ENCODE measurements around the gene ABHD2. TPM values are rescaled to one million over a fixed set of nuclear protein-coding genes. Genes with fewer than 3 reads are reported as not detected.
"Not testable (repeated sequence)": the region's sequence is repeated elsewhere in the genome, so short reads cannot be mapped to it uniquely, and the experiment has no call there.

The ABHD2 gene
- total RNA-seq, 1 donor from 2014 or later = 76.6 TPM

- peaks cover 20% of the 10 kb centered on the region for H3K36me3 Mint-ChIP-seq (ENCODE audit: low read depth)
- no peaks in the 10 kb centered on the region for H3K27me3 Mint-ChIP-seq
- no peak overlapping the region for H3K4me3 Mint-ChIP-seq
- H3K4me1 Mint-ChIP-seq = peaks cover 10% of the 10 kb centered on the region
- intact Hi-C loops (cut with micrococcal nuclease) = no loop called here
- no peak for DNase-seq
- H3K9me3 Mint-ChIP-seq = no peaks in the 10 kb centered on the region
- no peak overlapping the region for H3K27ac Mint-ChIP-seq
These were observed 24.2 kb downstream of the ABHD2 start for GRCh38 chr15:89112341-89112971.

- no peaks in the 10 kb centered on the region for H3K27me3 Mint-ChIP-seq
- H3K4me1 Mint-ChIP-seq = peaks cover 7% of the 10 kb centered on the region
- intact Hi-C loops (cut with micrococcal nuclease) = no loop called here
- DNase-seq = no peak
- no peak overlapping the region for H3K27ac Mint-ChIP-seq
- H3K36me3 Mint-ChIP-seq (ENCODE audit: low read depth) = peaks cover 23% of the 10 kb centered on the region
- no peak overlapping the region for H3K4me3 Mint-ChIP-seq
- no peaks in the 10 kb centered on the region for H3K9me3 Mint-ChIP-seq
These were observed 25.2 kb downstream of the ABHD2 start for GRCh38 chr15:89113296-89114024.

GRCh38 chr15:89114990-89115389 is 26.7 kb downstream of the ABHD2 start:
- no peaks in the 10 kb centered on the region for H3K27me3 Mint-ChIP-seq
- H3K4me1 Mint-ChIP-seq = peaks cover 15% of the 10 kb centered on the region
- DNase-seq = no peak
- H3K9me3 Mint-ChIP-seq = no peaks in the 10 kb centered on the region
- intact Hi-C loops (cut with micrococcal nuclease) = no loop called here
- peaks cover 36% of the 10 kb centered on the region for H3K36me3 Mint-ChIP-seq (ENCODE audit: low read depth)
- H3K27ac Mint-ChIP-seq = peak overlapping the region; percentile 75
- no peak overlapping the region for H3K4me3 Mint-ChIP-seq

- Mint-ChIP-seq H3K27me3 (no peaks in the 10 kb centered on the region), H3K4me3 (no peak overlapping the region), H3K9me3 (no peaks in the 10 kb centered on the region), H3K36me3 (ENCODE audit: low read depth) (peaks cover 38% of the 10 kb centered on the region), H3K4me1 (peaks cover 15% of the 10 kb centered on the region), H3K27ac (no peak overlapping the region)
- intact Hi-C loops (cut with micrococcal nuclease) = no loop called here
- no peak for DNase-seq
These were observed 27.3 kb downstream of the ABHD2 start for GRCh38 chr15:89115547-89115946.

- H3K4me1 Mint-ChIP-seq = peaks cover 15% of the 10 kb centered on the region
- no peak for DNase-seq
- H3K9me3 Mint-ChIP-seq = no peaks in the 10 kb centered on the region
- intact Hi-C loops (cut with micrococcal nuclease) = no loop called here
- H3K27ac Mint-ChIP-seq = no peak overlapping the region
- H3K27me3 Mint-ChIP-seq = no peaks in the 10 kb centered on the region
- no peak overlapping the region for H3K4me3 Mint-ChIP-seq
- H3K36me3 Mint-ChIP-seq (ENCODE audit: low read depth) = peaks cover 43% of the 10 kb centered on the region
These were observed 28.1 kb downstream of the ABHD2 start for GRCh38 chr15:89116404-89116803.

- H3K4me1 Mint-ChIP-seq = peaks cover 10% of the 10 kb centered on the region
- H3K36me3 Mint-ChIP-seq (ENCODE audit: low read depth) = peaks cover 48% of the 10 kb centered on the region
- intact Hi-C loops (cut with micrococcal nuclease) = no loop called here
- H3K27ac Mint-ChIP-seq = no peak overlapping the region
- H3K9me3 Mint-ChIP-seq = no peaks in the 10 kb centered on the region
- H3K4me3 Mint-ChIP-seq = no peak overlapping the region
- no peaks in the 10 kb centered on the region for H3K27me3 Mint-ChIP-seq
- no peak for DNase-seq
These were observed 29.5 kb downstream of the ABHD2 start for GRCh38 chr15:89117790-89118189.

GRCh38 chr15:89118481-89118989 is 30.3 kb downstream of the ABHD2 start:
- Mint-ChIP-seq H3K4me1 (peaks cover 8% of the 10 kb centered on the region), H3K4me3 (no peak overlapping the region), H3K9me3 (no peaks in the 10 kb centered on the region), H3K36me3 (ENCODE audit: low read depth) (peaks cover 47% of the 10 kb centered on the region), H3K27ac (no peak overlapping the region), H3K27me3 (no peaks in the 10 kb centered on the region)
- intact Hi-C loops (cut with micrococcal nuclease) = no loop called here
- DNase-seq = no peak

- peaks cover 45% of the 10 kb centered on the region for H3K36me3 Mint-ChIP-seq (ENCODE audit: low read depth)
- intact Hi-C loops (cut with micrococcal nuclease) = no loop called here
- no peak overlapping the region for H3K4me3 Mint-ChIP-seq
- peaks cover 8% of the 10 kb centered on the region for H3K4me1 Mint-ChIP-seq
- H3K9me3 Mint-ChIP-seq = no peaks in the 10 kb centered on the region
- H3K27ac Mint-ChIP-seq = peak overlapping the region; percentile 0
- no peak for DNase-seq
- H3K27me3 Mint-ChIP-seq = no peaks in the 10 kb centered on the region
These were observed 31.5 kb downstream of the ABHD2 start for GRCh38 chr15:89119489-89120478.

GRCh38 chr15:89120479-89121000 is 32.3 kb downstream of the ABHD2 start:
- H3K4me3 Mint-ChIP-seq; H3K4me1 Mint-ChIP-seq; DNase-seq; H3K27me3 Mint-ChIP-seq; intact Hi-C loops (cut with micrococcal nuclease); H3K9me3 Mint-ChIP-seq; H3K27ac Mint-ChIP-seq: not testable (repeated sequence)
- H3K36me3 Mint-ChIP-seq (ENCODE audit: low read depth) = peaks cover 46% of the 10 kb centered on the region

- no peak for DNase-seq
- intact Hi-C loops (cut with micrococcal nuclease) = no loop called here
- no peak overlapping the region for H3K27ac Mint-ChIP-seq
- H3K4me3 Mint-ChIP-seq = no peak overlapping the region
- no peaks in the 10 kb centered on the region for H3K27me3 Mint-ChIP-seq
- H3K36me3 Mint-ChIP-seq (ENCODE audit: low read depth) = peaks cover 50% of the 10 kb centered on the region
- no peaks in the 10 kb centered on the region for H3K9me3 Mint-ChIP-seq
- H3K4me1 Mint-ChIP-seq = peaks cover 11% of the 10 kb centered on the region
These were observed 33.2 kb downstream of the ABHD2 start for GRCh38 chr15:89121414-89121813.

- peaks cover 11% of the 10 kb centered on the region for H3K4me1 Mint-ChIP-seq
- H3K36me3 Mint-ChIP-seq (ENCODE audit: low read depth) = peaks cover 45% of the 10 kb centered on the region
- no peak overlapping the region for H3K4me3 Mint-ChIP-seq
- H3K9me3 Mint-ChIP-seq = no peaks in the 10 kb centered on the region
- H3K27me3 Mint-ChIP-seq = no peaks in the 10 kb centered on the region
- no peak for DNase-seq
- H3K27ac Mint-ChIP-seq = no peak overlapping the region
- intact Hi-C loops (cut with micrococcal nuclease) = no loop called here
These were observed 34.4 kb downstream of the ABHD2 start for GRCh38 chr15:89122505-89123180.

GRCh38 chr15:89123181-89123525 is 34.9 kb downstream of the ABHD2 start:
- Mint-ChIP-seq H3K4me1 (peaks cover 11% of the 10 kb centered on the region), H3K36me3 (ENCODE audit: low read depth) (peaks cover 44% of the 10 kb centered on the region), H3K27ac (no peak overlapping the region), H3K9me3 (no peaks in the 10 kb centered on the region), H3K4me3 (no peak overlapping the region), H3K27me3 (no peaks in the 10 kb centered on the region)
- intact Hi-C loops (cut with micrococcal nuclease) = no loop called here
- no peak for DNase-seq
